Sigmoid colon (tissue), 7 donors: ENCODE results near the gene SLC5A8. TPM values are rescaled to one million over a fixed set of nuclear protein-coding genes. Genes with fewer than 3 reads are reported as not detected.

Experiments used
- DNase-seq: peaks from one replicate; pipeline ENCODE4 v3.0.0-alpha.2; 2019
- H3K27ac ChIP-seq, 4 donors: fragments of 200-600 bp; sonication (generic); one replicate each; pipeline ENCODE4 v1.5.1; 2016 to 2019; ENCODE audit warnings: mild to moderate bottlenecking in 1 of 4
- H3K27me3 ChIP-seq, 3 donors: fragments of 200-600 bp; sonication (generic); one replicate each; pipeline ENCODE4 v1.5.1; 2019; ENCODE audit warnings: mild to moderate bottlenecking in 1 of 3
- H3K36me3 ChIP-seq, 4 donors: fragments of 200-600 bp; sonication (generic); one replicate each; pipeline ENCODE4 v1.5.1; 2016 to 2019
- H3K4me1 ChIP-seq, 4 donors: fragments of 200-600 bp; sonication (generic); one replicate each; pipeline ENCODE4 v1.5.1; 2017 to 2019
- H3K4me3 ChIP-seq, 4 donors: fragments of 200-600 bp; sonication (generic); one replicate each; pipeline ENCODE4 v1.5.1; 2017 to 2019; ENCODE audit warnings: mild to moderate bottlenecking in 2 of 4, moderate library complexity in 1 of 4
- H3K9me3 ChIP-seq, 4 donors: fragments of 200-600 bp in 3 of 4; sonication (generic) in 3 of 4; one replicate each; pipeline versions ENCODE4 v1.5.1 to v1.6.1; 2013 to 2019
- EP300 ChIP-seq, 4 donors: sonication (generic); formaldehyde crosslinking; IDR thresholded peaks; one replicate each; pipeline ENCODE4 v1.6.1; 2017; ENCODE audit warnings: antibody characterized with exemption in 4 of 4
- POLR2A ChIP-seq, 2 donors: fragments of 450-650 bp; IDR thresholded peaks; one replicate each; pipeline ENCODE4 v1.6.1; 2016; ENCODE audit warnings: antibody characterized with exemption in 2 of 2, mild to moderate bottlenecking in 2 of 2, moderate library complexity in 2 of 2
- POLR2AphosphoS5 ChIP-seq, 4 donors: sonication (generic); formaldehyde crosslinking; IDR thresholded peaks; one replicate each; pipeline ENCODE4 v1.6.1; 2017; ENCODE audit warnings: antibody characterized with exemption in 4 of 4
- WGBS, 2 donors: extraction: QIAGEN DNeasy Blood & Tissue Kit; methylation state at CpG; one replicate each; pipeline ENCODE4 v1.1.7; 2013; 5-methylcytosine and 5-hydroxymethylcytosine counted together
- intact Hi-C: fragments of 100-400 bp; cut with DNase I; formaldehyde crosslinking; loops from one replicate; pipeline ENCODE4 v1.15.1; 2023
- polyA plus RNA-seq, 3 donors: library from polyadenylated mRNA; stranded (reverse); fragments of 200-250 nt; gene quantifications; one replicate each; pipeline ENCODE4 v1.2.3, GENCODE V29; 2013
- total RNA-seq, 4 donors: library from RNA; depleted of rRNA; stranded (reverse); fragments of >200 nt; gene quantifications; one replicate each; pipeline ENCODE4 v1.1.0, GENCODE V29; 2016
- TF ChIP-seq, protein P1 (sequence below), 4 experiments: fragments of 450-650 bp in 3 of 4; fragments of 200-600 bp in 1 of 4; IDR thresholded peaks; one replicate each; pipeline ENCODE4 v1.5.1; 2016 to 2019; ENCODE audit warnings: antibody characterized with exemption in 4 of 4, mild to moderate bottlenecking in 3 of 4, moderate library complexity in 2 of 4
- donor health status: healthy with polysubstance abuse.
- donor health status: Bipolar disorder and iron deficiency.
- donor health status: healthy.

Gene SLC5A8, protein sequence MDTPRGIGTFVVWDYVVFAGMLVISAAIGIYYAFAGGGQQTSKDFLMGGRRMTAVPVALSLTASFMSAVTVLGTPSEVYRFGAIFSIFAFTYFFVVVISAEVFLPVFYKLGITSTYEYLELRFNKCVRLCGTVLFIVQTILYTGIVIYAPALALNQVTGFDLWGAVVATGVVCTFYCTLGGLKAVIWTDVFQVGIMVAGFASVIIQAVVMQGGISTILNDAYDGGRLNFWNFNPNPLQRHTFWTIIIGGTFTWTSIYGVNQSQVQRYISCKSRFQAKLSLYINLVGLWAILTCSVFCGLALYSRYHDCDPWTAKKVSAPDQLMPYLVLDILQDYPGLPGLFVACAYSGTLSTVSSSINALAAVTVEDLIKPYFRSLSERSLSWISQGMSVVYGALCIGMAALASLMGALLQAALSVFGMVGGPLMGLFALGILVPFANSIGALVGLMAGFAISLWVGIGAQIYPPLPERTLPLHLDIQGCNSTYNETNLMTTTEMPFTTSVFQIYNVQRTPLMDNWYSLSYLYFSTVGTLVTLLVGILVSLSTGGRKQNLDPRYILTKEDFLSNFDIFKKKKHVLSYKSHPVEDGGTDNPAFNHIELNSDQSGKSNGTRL
- not detected for total RNA-seq
- polyA plus RNA-seq: under 1 TPM in 1 of 3 donors, not detected in 2; 0.22 TPM

DNA sequence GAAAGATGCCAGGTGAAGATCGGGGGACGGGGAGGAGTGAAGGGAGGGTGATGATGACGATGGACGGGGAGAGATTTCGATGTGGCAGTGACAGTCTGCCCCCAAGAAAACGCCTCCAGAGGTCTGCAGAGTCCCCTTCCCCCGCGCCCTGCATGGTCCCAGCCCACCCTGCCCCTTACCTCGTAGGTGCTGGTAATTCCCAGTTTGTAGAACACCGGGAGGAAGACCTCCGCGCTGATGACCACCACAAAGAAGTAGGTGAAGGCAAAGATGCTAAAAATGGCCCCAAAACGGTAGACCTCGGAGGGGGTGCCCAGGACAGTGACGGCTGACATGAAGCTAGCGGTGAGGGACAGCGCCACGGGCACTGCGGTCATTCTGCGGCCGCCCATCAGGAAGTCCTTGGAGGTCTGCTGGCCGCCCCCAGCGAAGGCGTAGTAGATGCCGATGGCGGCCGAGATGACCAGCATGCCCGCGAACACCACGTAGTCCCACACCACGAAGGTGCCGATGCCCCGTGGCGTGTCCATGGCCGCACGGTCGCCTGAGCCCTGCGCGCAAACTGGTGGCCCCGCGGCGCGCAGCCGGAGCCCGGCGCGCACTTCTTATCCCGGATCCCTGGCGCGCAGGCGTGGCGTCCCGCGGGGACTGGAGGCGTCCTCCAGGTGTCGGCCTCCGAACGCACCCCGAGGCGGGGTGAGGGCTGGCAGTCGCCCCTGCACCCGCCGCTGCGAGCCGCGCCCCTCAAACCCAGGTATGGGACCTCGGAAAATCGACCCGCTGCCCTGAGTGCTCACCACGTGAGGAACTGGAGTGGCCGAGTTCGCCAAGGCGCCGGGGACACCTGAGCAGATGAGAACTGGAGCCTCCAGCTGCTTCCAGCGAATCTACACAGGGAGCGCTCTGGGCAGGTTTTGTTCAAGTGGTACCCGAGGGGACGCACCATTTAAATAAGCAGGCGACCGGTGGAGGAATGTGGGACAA lies at the start of gene SLC5A8:
TSS of gene SLC5A8 (minus strand) at position 920 of the 984 bp plus-strand sequence. CDS start at position 530, 390 bp downstream.
- peaks cover 3 to 22% (median 10%) of the 10 kb centered on the region in 3 donors for H3K27me3 ChIP-seq

DNA sequence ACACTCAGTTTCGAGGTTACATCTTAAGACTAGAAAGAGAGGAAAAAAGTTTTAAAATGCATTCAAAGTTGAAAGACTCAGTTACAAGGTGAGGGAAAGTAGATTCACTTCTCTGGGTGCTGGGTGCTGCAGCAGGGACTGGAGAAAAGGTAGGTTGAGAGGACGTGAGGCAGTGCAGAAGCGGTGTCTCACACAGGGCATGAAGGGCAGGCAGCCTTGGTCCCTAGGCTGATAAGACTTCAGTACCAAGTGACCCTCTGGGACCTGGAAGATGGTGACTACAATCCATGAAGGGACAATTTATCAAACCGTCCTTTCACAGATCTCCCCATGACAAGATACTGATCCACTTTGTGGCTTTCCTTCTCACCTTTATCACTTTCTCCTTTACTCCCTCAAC lies 47.3 kb upstream of the SLC5A8 start:
- TF ChIP-seq, protein P1, sequence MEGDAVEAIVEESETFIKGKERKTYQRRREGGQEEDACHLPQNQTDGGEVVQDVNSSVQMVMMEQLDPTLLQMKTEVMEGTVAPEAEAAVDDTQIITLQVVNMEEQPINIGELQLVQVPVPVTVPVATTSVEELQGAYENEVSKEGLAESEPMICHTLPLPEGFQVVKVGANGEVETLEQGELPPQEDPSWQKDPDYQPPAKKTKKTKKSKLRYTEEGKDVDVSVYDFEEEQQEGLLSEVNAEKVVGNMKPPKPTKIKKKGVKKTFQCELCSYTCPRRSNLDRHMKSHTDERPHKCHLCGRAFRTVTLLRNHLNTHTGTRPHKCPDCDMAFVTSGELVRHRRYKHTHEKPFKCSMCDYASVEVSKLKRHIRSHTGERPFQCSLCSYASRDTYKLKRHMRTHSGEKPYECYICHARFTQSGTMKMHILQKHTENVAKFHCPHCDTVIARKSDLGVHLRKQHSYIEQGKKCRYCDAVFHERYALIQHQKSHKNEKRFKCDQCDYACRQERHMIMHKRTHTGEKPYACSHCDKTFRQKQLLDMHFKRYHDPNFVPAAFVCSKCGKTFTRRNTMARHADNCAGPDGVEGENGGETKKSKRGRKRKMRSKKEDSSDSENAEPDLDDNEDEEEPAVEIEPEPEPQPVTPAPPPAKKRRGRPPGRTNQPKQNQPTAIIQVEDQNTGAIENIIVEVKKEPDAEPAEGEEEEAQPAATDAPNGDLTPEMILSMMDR (IDR thresholded peaks at IDR 0.05): no peak
- TF ChIP-seq POLR2AphosphoS5 (IDR thresholded peaks at IDR 0.05) (no peak), POLR2A (IDR thresholded peaks at IDR 0.05) (no peak), EP300 (IDR thresholded peaks at IDR 0.05) (no peak)
- 75 to 88% methylated on average over 4 of the region's 4 CpGs for WGBS, 2 donors
- Histone ChIP-seq H3K27me3 (no peaks in the 10 kb centered on the region), H3K4me1 (no peaks in the 10 kb centered on the region), H3K36me3 (no peaks in the 10 kb centered on the region), H3K27ac (no peak overlapping the region), H3K4me3 (no peak overlapping the region), H3K9me3 (no peaks in the 10 kb centered on the region)
- intact Hi-C loops: no loop called here
- DNase-seq: no peak

More for the DNA sequence above, at the start of gene SLC5A8:
- no peak for DNase-seq
- Histone ChIP-seq H3K4me1 (peaks cover 0 to 6% (median 0%) of the 10 kb centered on the region in 4 donors), H3K27ac (no peak within 1 kb of the TSS), H3K36me3 (no peaks in the 10 kb centered on the region), H3K4me3 (no peak within 1 kb of the TSS), H3K9me3 (no peaks in the 10 kb centered on the region)
- TF ChIP-seq EP300 (IDR thresholded peaks at IDR 0.05): no peak
- 11 to 17% methylated on average over 80 of the region's 80 CpGs for WGBS, 2 donors
- intact Hi-C loops: no loop called here

DNA sequence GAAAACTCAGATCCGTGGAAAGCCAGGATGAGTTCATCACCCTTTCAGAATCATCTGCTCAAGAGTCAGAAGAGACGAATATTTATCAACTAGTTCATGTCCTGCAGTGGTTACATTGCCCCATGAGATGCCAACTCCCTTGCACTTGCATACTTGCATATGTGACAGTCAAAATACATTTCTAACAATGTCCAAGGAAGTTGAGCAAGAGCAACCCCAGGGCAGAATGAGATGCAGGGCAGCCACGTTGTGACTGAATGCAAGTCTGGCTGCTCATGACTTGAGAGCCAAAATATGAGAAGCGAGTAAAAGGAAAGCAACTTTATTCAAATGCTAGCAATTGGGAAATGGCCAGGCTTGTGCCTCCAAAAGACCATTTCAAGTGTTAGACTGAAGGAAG lies 46.2 kb upstream of the SLC5A8 start:
- Histone ChIP-seq H3K27me3 (no peaks in the 10 kb centered on the region), H3K27ac (no peak overlapping the region), H3K4me1 (no peaks in the 10 kb centered on the region), H3K4me3 (no peak overlapping the region), H3K9me3 (no peaks in the 10 kb centered on the region), H3K36me3 (no peaks in the 10 kb centered on the region)
- WGBS, 2 donors: 71 to 72% methylated on average over 4 of the region's 4 CpGs
- TF ChIP-seq, protein P1 (IDR thresholded peaks at IDR 0.05): no peak
- TF ChIP-seq POLR2AphosphoS5 (IDR thresholded peaks at IDR 0.05) (no peak), EP300 (IDR thresholded peaks at IDR 0.05) (no peak), POLR2A (IDR thresholded peaks at IDR 0.05) (no peak)
- DNase-seq: no peak
- intact Hi-C loops: no loop called here

DNA sequence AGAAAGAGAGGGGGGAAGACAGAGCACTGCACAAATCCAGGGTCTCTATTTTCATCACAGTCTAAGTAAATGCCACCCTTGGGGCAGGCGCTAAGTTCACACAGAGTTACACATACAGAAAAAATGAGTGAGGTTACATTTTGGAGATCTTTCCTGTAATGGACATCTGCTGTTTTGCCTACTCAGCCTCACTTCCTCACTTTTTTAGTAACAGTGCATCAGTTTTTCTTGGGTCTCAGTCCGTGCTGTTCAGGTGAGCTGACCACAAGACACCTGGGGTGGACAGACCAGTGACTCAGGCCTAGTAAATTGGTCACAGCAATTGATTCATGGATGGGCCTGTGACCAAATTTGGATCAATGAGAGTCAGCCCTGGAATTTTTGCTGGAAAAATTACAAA lies 33.6 kb upstream of the SLC5A8 start:
- Histone ChIP-seq H3K27ac (no peak overlapping the region), H3K4me1 (no peaks in the 10 kb centered on the region), H3K36me3 (no peaks in the 10 kb centered on the region), H3K4me3 (no peak overlapping the region), H3K9me3 (peaks cover 0 to 3% (median 0%) of the 10 kb centered on the region in 4 donors), H3K27me3 (no peaks in the 10 kb centered on the region)
- 79 to 92% methylated on average over 2 of the region's 2 CpGs for WGBS, 2 donors
- intact Hi-C loops: no loop called here
- DNase-seq: no peak
- TF ChIP-seq POLR2AphosphoS5 (IDR thresholded peaks at IDR 0.05): no peak
- TF ChIP-seq, protein P1 (IDR thresholded peaks at IDR 0.05): no peak
- TF ChIP-seq EP300 (IDR thresholded peaks at IDR 0.05): no peak
- no peak for TF ChIP-seq POLR2A (IDR thresholded peaks at IDR 0.05)
